ENCODE data around the gene OPCML. TPM values are rescaled to one million over a fixed set of nuclear protein-coding genes. Genes with fewer than 3 reads are reported as not detected.

OPCML gene
- total RNA-seq, 1 experiment from 2014 or later = not detected

GRCh38 chr11:133506551-133507094, 25.7 kb downstream of the OPCML start:
- Mint-ChIP-seq H3K9me3 (ENCODE audit: unreplicated experiment) (peaks cover 8% of the 10 kb centered on the region), H3K36me3 (ENCODE audit: insufficient read depth, unreplicated experiment) (no peaks in the 10 kb centered on the region), H3K4me1 (ENCODE audit: low read depth, unreplicated experiment) (no peaks in the 10 kb centered on the region), H3K4me3 (ENCODE audit: unreplicated experiment) (no peak overlapping the region), H3K27me3 (ENCODE audit: insufficient read depth, unreplicated experiment) (peaks cover 27% of the 10 kb centered on the region), H3K27ac (ENCODE audit: unreplicated experiment) (no peak overlapping the region)
- DNase-seq = no peak
- no peak overlapping the region for H3K4me3 ChIP-seq (ENCODE audit: low read depth, low read length)
- H3K9me3 ChIP-seq = no peaks in the 10 kb centered on the region
- ChIA-PET CTCF (no interaction called here), POLR2A (no interaction called here)
- TF ChIP-seq CTCF (IDR thresholded peaks at IDR 0.05; ENCODE audit: insufficient read depth in 1 of 2, low read depth in 1 of 2, low read length in 1 of 2, severe bottlenecking in 1 of 2, unreplicated experiment in 1 of 2) = no peak
- H3K36me3 ChIP-seq (ENCODE audit: control insufficient read depth, insufficient read depth, low read length) = no peaks in the 10 kb centered on the region
- BruUV-seq (replicated peaks) = no TSS peak
- no peaks in the 10 kb centered on the region for H3K27me3 ChIP-seq (replicated peaks; ENCODE audit: control insufficient read depth, insufficient read depth, low read length)
- H3K4me1 ChIP-seq = no peaks in the 10 kb centered on the region
- intact Hi-C loops (cut with micrococcal nuclease; ENCODE audit: unreplicated experiment) = no loop called here

GRCh38 chr11:133506023-133506422, 26.3 kb downstream of the OPCML start:
- H3K4me3 ChIP-seq (ENCODE audit: low read depth, low read length) = no peak overlapping the region
- POLR2A ChIA-PET = no interaction called here
- Mint-ChIP-seq H3K4me1 (ENCODE audit: low read depth, unreplicated experiment) (no peaks in the 10 kb centered on the region), H3K36me3 (ENCODE audit: insufficient read depth, unreplicated experiment) (no peaks in the 10 kb centered on the region), H3K9me3 (ENCODE audit: unreplicated experiment) (peaks cover 2% of the 10 kb centered on the region), H3K27me3 (ENCODE audit: insufficient read depth, unreplicated experiment) (peaks cover 22% of the 10 kb centered on the region), H3K4me3 (ENCODE audit: unreplicated experiment) (no peak overlapping the region), H3K27ac (ENCODE audit: unreplicated experiment) (no peak overlapping the region)
- H3K27me3 ChIP-seq (replicated peaks; ENCODE audit: control insufficient read depth, insufficient read depth, low read length) = no peaks in the 10 kb centered on the region
- H3K9me3 ChIP-seq = no peaks in the 10 kb centered on the region
- intact Hi-C loops (cut with micrococcal nuclease; ENCODE audit: unreplicated experiment) = no loop called here
- BruUV-seq (replicated peaks) = no TSS peak
- no peak for DNase-seq
- no peaks in the 10 kb centered on the region for H3K36me3 ChIP-seq (ENCODE audit: control insufficient read depth, insufficient read depth, low read length)
- no peaks in the 10 kb centered on the region for H3K4me1 ChIP-seq
- no peak for TF ChIP-seq CTCF (IDR thresholded peaks at IDR 0.05; ENCODE audit: insufficient read depth in 1 of 2, low read depth in 1 of 2, low read length in 1 of 2, severe bottlenecking in 1 of 2, unreplicated experiment in 1 of 2)
- CTCF ChIA-PET = no interaction called here

- no peak for DNase-seq
- POLR2A ChIA-PET = no interaction called here
- CTCF ChIA-PET = no interaction called here
- Mint-ChIP-seq H3K4me1 (ENCODE audit: low read depth, unreplicated experiment) (no peaks in the 10 kb centered on the region), H3K9me3 (ENCODE audit: unreplicated experiment) (no peaks in the 10 kb centered on the region), H3K4me3 (ENCODE audit: unreplicated experiment) (no peak overlapping the region), H3K36me3 (ENCODE audit: insufficient read depth, unreplicated experiment) (no peaks in the 10 kb centered on the region), H3K27me3 (ENCODE audit: insufficient read depth, unreplicated experiment) (peaks cover 18% of the 10 kb centered on the region), H3K27ac (ENCODE audit: unreplicated experiment) (no peak overlapping the region)
- no peak for TF ChIP-seq CTCF (IDR thresholded peaks at IDR 0.05; ENCODE audit: insufficient read depth in 1 of 2, low read depth in 1 of 2, low read length in 1 of 2, severe bottlenecking in 1 of 2, unreplicated experiment in 1 of 2)
- Histone ChIP-seq H3K9me3 (no peaks in the 10 kb centered on the region), H3K36me3 (ENCODE audit: control insufficient read depth, insufficient read depth, low read length) (no peaks in the 10 kb centered on the region), H3K27me3 (replicated peaks; ENCODE audit: control insufficient read depth, insufficient read depth, low read length) (no peaks in the 10 kb centered on the region), H3K4me3 (ENCODE audit: low read depth, low read length) (no peak overlapping the region), H3K4me1 (no peaks in the 10 kb centered on the region)
- intact Hi-C loops (cut with micrococcal nuclease; ENCODE audit: unreplicated experiment) = loop anchor here (5.0 kb wide), 1 partner anchor 317 kb away; no protein-coding TSS in a partner anchor
- BruUV-seq (replicated peaks) = no TSS peak
Measured at GRCh38 chr11:133504906-133505305, 27.4 kb downstream of the OPCML start.
